ENCODE results near the gene RHOD. TPM values are rescaled to one million over a fixed set of nuclear protein-coding genes. Genes with fewer than 3 reads are reported as not detected.

The RHOD gene
- 132 and 190 TPM in 2 replicates for total RNA-seq (2022)
- Bru-seq, nascent RNA, result percentile 66 among the genes with signal in this experiment
- percentile 78 among the genes with signal in this experiment for BruChase-seq, experiment 1, labeled RNA remaining after a 6-hour chase
- percentile 71 among the genes with signal in this experiment for BruChase-seq, experiment 2, labeled RNA remaining after a 2-hour chase
- long read RNA-seq, transcript RHOD-201 (5 exons, 1,129 nt), result major isoform, 270 of 293 reads
- long read RNA-seq, partial matches to known transcripts, result 11 of 293 reads
- long read RNA-seq, other reads (novel, unspliced or antisense), result 11 of 293 reads

GRCh38 chr11:67056267-67057204 lies at the start of gene RHOD:
Gene RHOD (plus strand): TSS chr11:67056847. CDS start chr11:67056903, 56 bp downstream.
- H3K9me3 Mint-ChIP-seq (ENCODE audit: unreplicated experiment), result no peaks in the 10 kb centered on the region
- H3K27ac Mint-ChIP-seq (ENCODE audit: low read depth, unreplicated experiment), result peak within 1 kb of the TSS; percentile 85
- intact Hi-C loops (cut with micrococcal nuclease), result loop anchor here (2.0 to 10.0 kb wide), 2 partner anchors 64 to 202 kb away; partner anchors contain the start of gene LRFN4
- TF ChIP-seq CTCF (IDR thresholded peaks at IDR 0.05; ENCODE audit: unreplicated experiment), result no peak
- POLR2A ChIA-PET, result interaction anchor here (0.6 to 6.7 kb wide), 31 partner anchors 10 to 1263 kb away, joined by 3 to 52 read pairs (median 6); partner anchors contain the start of genes KDM2A, PC, RCE1 and SSH3
- DNase-seq (ENCODE audit: unreplicated experiment), result peak; percentile 61
- peak within 1 kb of the TSS; percentile 83 for H3K4me3 Mint-ChIP-seq (ENCODE audit: unreplicated experiment)
- peaks cover 29% of the 10 kb centered on the region for H3K36me3 Mint-ChIP-seq (ENCODE audit: insufficient read depth, unreplicated experiment)
- CTCF ChIA-PET, result interaction anchor here (0.5 to 4.2 kb wide), 8 partner anchors 15 to 328 kb away, joined by 3 to 30 read pairs (median 4); partner anchors contain the start of gene KDM2A
- H3K27me3 Mint-ChIP-seq (ENCODE audit: insufficient read depth, unreplicated experiment), result no peaks in the 10 kb centered on the region
- peaks cover 29% of the 10 kb centered on the region for H3K4me1 Mint-ChIP-seq (ENCODE audit: insufficient read depth, unreplicated experiment)
- TSS peak; percentile 69 for BruUV-seq (replicated peaks)

- no peaks in the 10 kb centered on the region for H3K9me3 Mint-ChIP-seq (ENCODE audit: unreplicated experiment)
- ChIA-PET POLR2A (interaction anchor here (1.3 kb wide), 1 partner anchor 9 kb away, joined by 4 read pairs; no protein-coding TSS in a partner anchor), CTCF (interaction anchor here (0.7 kb wide), 1 partner anchor 344 kb away, joined by 4 read pairs; no protein-coding TSS in a partner anchor)
- DNase-seq (ENCODE audit: unreplicated experiment), result no peak
- no peak overlapping the region for H3K27ac Mint-ChIP-seq (ENCODE audit: low read depth, unreplicated experiment)
- BruUV-seq (replicated peaks), result no TSS peak
- no peak overlapping the region for H3K4me3 Mint-ChIP-seq (ENCODE audit: unreplicated experiment)
- H3K27me3 Mint-ChIP-seq (ENCODE audit: insufficient read depth, unreplicated experiment), result no peaks in the 10 kb centered on the region
- no peaks in the 10 kb centered on the region for H3K4me1 Mint-ChIP-seq (ENCODE audit: insufficient read depth, unreplicated experiment)
- no peaks in the 10 kb centered on the region for H3K36me3 Mint-ChIP-seq (ENCODE audit: insufficient read depth, unreplicated experiment)
- no peak for TF ChIP-seq CTCF (IDR thresholded peaks at IDR 0.05; ENCODE audit: unreplicated experiment)
- intact Hi-C loops (cut with micrococcal nuclease), result no loop called here
Measured at GRCh38 chr11:67007126-67007525, 49.5 kb upstream of the RHOD start.

- POLR2A ChIA-PET, result interaction anchor here (1.0 kb wide), 1 partner anchor 52 kb away, joined by 3 read pairs; the partner anchor contains the start of gene PC
- no TSS peak for BruUV-seq (replicated peaks)
- peaks cover 5% of the 10 kb centered on the region for H3K36me3 Mint-ChIP-seq (ENCODE audit: insufficient read depth, unreplicated experiment)
- no peak for TF ChIP-seq CTCF (IDR thresholded peaks at IDR 0.05; ENCODE audit: unreplicated experiment)
- H3K9me3 Mint-ChIP-seq (ENCODE audit: unreplicated experiment), result no peaks in the 10 kb centered on the region
- CTCF ChIA-PET, result interaction anchor here (0.6 kb wide), 1 partner anchor 49 kb away, joined by 3 read pairs; no protein-coding TSS in a partner anchor
- no peaks in the 10 kb centered on the region for H3K4me1 Mint-ChIP-seq (ENCODE audit: insufficient read depth, unreplicated experiment)
- intact Hi-C loops (cut with micrococcal nuclease), result no loop called here
- DNase-seq (ENCODE audit: unreplicated experiment), result no peak
- H3K27me3 Mint-ChIP-seq (ENCODE audit: insufficient read depth, unreplicated experiment), result no peaks in the 10 kb centered on the region
- H3K27ac Mint-ChIP-seq (ENCODE audit: low read depth, unreplicated experiment), result no peak overlapping the region
- H3K4me3 Mint-ChIP-seq (ENCODE audit: unreplicated experiment), result no peak overlapping the region
Measured at GRCh38 chr11:67010296-67010905, 46.2 kb upstream of the RHOD start.
